ENCODE measurements around the gene SPATA2L. TPM values are rescaled to one million over a fixed set of nuclear protein-coding genes. Genes with fewer than 3 reads are reported as not detected.

The SPATA2L gene
- polyA plus RNA-seq, 1 experiment, result 2.6 TPM

DNA sequence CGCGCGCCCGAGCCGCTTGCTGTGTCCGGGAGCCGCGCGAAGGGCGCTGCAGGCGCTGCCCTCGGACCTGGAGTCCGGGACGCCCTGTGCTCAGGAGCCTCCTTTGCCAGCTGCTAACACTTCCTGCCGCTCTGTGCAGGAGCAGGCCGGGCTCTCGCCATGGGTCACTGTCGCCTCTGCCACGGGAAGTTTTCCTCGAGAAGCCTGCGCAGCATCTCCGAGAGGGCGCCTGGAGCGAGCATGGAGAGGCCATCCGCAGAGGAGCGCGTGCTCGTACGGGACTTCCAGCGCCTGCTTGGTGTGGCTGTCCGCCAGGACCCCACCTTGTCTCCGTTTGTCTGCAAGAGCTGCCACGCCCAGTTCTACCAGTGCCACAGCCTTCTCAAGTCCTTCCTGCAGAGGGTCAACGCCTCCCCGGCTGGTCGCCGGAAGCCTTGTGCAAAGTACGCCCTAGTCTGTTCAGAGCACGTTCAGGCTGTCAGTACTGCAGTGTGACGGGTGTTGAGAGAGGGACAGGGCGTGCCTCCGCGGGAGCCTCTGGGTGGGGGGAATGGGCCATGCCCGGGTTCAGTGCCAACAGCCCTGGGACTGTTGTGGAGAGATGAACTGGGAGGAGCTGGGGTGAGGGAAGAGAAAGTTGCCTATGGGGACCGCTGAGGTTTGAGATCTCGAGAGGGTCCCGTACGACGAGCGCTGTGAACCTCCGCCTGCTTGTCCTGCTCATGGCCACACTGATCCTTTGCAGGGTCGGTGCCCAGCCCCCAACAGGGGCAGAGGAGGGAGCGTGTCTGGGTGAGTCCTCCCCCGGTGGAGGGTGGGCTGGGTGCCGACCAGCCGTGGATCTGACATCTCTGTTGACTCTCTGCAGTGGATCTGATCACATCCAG is 21.1 kb upstream of the SPATA2L start:
- Histone ChIP-seq H3K27me3 (ENCODE audit: control insufficient read depth, insufficient read depth, low read length) (no peaks in the 10 kb centered on the region), H3K4me3 (ENCODE audit: low read depth, low read length) (peak overlapping the region; percentile 90), H3K9me3 (ENCODE audit: control insufficient read depth, insufficient read depth, low read length) (no peaks in the 10 kb centered on the region; the same call in 1 of the 2 replicates), H3K27ac (ENCODE audit: low read depth, low read length) (no peak overlapping the region)
- POLR2A ChIA-PET, result interaction anchor here (1.4 kb wide), 1 partner anchor 151 kb away, joined by 5 read pairs; the partner anchor contains the start of gene TCF25
- TF ChIP-seq, protein P1, sequence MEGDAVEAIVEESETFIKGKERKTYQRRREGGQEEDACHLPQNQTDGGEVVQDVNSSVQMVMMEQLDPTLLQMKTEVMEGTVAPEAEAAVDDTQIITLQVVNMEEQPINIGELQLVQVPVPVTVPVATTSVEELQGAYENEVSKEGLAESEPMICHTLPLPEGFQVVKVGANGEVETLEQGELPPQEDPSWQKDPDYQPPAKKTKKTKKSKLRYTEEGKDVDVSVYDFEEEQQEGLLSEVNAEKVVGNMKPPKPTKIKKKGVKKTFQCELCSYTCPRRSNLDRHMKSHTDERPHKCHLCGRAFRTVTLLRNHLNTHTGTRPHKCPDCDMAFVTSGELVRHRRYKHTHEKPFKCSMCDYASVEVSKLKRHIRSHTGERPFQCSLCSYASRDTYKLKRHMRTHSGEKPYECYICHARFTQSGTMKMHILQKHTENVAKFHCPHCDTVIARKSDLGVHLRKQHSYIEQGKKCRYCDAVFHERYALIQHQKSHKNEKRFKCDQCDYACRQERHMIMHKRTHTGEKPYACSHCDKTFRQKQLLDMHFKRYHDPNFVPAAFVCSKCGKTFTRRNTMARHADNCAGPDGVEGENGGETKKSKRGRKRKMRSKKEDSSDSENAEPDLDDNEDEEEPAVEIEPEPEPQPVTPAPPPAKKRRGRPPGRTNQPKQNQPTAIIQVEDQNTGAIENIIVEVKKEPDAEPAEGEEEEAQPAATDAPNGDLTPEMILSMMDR (IDR thresholded peaks at IDR 0.05; ENCODE audit: low read depth, low read length), result no peak
- CTCF ChIA-PET, result no interaction called here
- no peak for DNase-seq (ENCODE audit: low read depth, low spot score)

DNA sequence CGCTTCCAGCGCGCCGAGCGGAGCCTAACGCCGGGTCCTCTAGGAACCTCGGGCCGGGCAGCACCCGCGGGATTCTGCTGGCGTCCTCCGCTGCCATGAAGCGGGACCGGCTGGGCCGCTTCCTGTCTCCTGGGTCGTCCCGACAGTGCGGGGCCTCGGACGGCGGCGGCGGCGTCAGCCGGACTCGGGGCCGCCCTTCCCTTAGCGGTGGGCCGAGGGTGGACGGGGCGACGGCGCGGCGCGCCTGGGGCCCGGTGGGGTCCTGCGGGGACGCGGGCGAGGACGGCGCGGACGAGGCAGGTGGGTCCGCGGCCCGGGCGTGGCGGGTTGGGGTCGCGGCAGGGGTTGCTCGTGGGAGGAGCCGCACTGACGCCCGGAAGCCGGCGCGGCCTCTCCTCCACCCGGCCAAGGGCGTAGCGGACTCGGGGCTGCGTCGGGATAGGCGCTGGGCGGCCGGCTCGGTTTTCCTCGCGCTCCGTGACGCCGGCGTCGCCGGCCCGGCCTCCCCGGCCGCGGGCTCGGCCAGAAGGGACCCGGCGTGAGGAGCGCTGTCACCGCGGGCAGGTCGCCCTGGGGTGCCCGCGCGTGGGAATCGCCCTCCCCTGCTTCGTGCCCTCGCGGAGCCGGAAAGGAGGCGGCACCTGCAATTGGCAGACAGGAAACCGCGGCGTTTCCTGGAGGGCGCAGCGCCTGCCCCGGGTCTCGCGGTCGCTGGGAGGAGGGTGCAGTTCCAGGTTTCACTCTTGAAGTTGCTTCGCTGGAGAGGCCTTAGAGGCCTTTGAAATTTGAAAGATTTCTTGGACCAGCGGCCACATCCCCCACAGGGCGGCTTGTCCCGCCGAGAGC is 20.3 kb upstream of the SPATA2L start:
- TF ChIP-seq, protein P1 (IDR thresholded peaks at IDR 0.05; ENCODE audit: low read depth, low read length), result no peak
- Histone ChIP-seq H3K27ac (ENCODE audit: low read depth, low read length) (peak overlapping the region; percentile 39), H3K27me3 (ENCODE audit: control insufficient read depth, insufficient read depth, low read length) (no peaks in the 10 kb centered on the region), H3K4me3 (ENCODE audit: low read depth, low read length) (peak overlapping the region; percentile 90), H3K9me3 (ENCODE audit: control insufficient read depth, insufficient read depth, low read length) (no peaks in the 10 kb centered on the region; the same call in 1 of the 2 replicates)
- POLR2A ChIA-PET, result no interaction called here
- DNase-seq (ENCODE audit: low read depth, low spot score), result no peak
- CTCF ChIA-PET, result no interaction called here

DNA sequence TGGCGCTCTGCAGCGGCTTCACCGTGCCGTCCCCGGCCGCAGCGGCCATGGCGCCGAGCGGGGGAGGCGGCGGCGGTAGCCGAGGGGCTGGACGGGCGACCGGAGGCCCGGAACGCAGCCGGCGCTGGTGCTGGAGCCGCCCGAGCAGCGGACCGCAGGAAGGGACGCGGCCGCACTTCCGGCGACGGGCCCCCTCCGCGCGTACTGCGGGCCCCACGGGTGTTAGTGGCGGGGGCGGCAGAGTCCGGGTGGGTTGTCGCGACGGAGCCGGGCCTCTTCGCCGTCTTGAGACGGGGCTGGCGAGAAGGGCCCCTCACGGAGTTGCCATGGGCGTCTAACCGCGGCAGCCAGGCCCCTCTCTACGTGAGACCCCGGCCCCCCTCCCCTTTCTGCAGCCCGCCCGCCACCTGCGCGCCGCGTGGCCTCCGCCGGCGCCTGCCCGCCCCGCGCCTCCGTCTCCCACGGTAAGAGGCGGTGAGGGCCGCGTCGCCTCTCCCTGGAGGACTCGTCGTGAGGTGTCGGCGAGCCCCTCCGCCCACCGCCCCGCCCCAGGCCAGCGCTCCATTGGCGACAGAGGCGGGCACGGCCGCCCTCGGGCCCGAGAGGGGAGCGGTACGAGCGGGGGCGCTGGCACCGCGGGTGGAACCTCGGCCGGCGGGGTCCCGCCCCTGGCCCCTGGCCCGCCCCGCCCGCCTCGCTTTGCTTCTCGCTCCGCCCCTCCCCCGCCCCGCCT is 19.5 kb upstream of the SPATA2L start, which contains the start of the genes VPS9D1 and ZNF276:
TSS of gene VPS9D1 (minus strand) at position 86 of the 733 bp plus-strand sequence. CDS start at position 49, 37 bp downstream.
TSS of gene ZNF276 (plus strand) at position 725 of the 733 bp plus-strand sequence. CDS start 104 bp downstream, outside the sequence.
- Histone ChIP-seq H3K27me3 (ENCODE audit: control insufficient read depth, insufficient read depth, low read length) (no peaks in the 10 kb centered on the region), H3K4me3 (ENCODE audit: low read depth, low read length) (peak within 1 kb of the TSS; percentile 90), H3K27ac (ENCODE audit: low read depth, low read length) (peak within 1 kb of the TSS; percentile 82), H3K9me3 (ENCODE audit: control insufficient read depth, insufficient read depth, low read length) (no peaks in the 10 kb centered on the region; the same call in 1 of the 2 replicates)
- TF ChIP-seq, protein P1 (IDR thresholded peaks at IDR 0.05; ENCODE audit: low read depth, low read length), result no peak
- ChIA-PET CTCF (interaction anchor here (2.0 kb wide), 1 partner anchor 15 kb away, joined by 7 read pairs; no protein-coding TSS in a partner anchor), POLR2A (interaction anchor here (0.9 kb wide), 1 partner anchor 15 kb away, joined by 4 read pairs; no protein-coding TSS in a partner anchor)
- no peak for DNase-seq (ENCODE audit: low read depth, low spot score)

DNA sequence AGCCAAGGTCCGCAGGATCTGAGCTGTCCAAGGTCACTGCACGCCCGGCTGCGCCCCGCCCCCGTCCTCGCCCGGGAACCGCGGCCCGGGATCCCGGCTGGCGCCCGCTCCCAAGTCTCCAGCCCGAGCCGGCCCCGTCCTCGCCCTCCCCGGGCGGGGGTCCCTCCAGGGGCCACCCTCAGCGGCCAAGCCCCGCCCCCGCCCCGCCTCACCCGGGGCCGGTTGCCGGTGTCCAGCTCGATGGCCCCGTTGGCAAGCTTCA is 19.0 kb upstream of the SPATA2L start:
- ChIA-PET CTCF (interaction anchor here (2.0 kb wide), 1 partner anchor 14 kb away, joined by 7 read pairs; no protein-coding TSS in a partner anchor), POLR2A (interaction anchor here (0.6 to 0.9 kb wide), 2 partner anchors 14 to 22 kb away, joined by 3 to 4 read pairs; no protein-coding TSS in a partner anchor)
- no peak for DNase-seq (ENCODE audit: low read depth, low spot score)
- H3K27me3 ChIP-seq (ENCODE audit: control insufficient read depth, insufficient read depth, low read length), result no peaks in the 10 kb centered on the region
- H3K9me3 ChIP-seq (ENCODE audit: control insufficient read depth, insufficient read depth, low read length), result no peaks in the 10 kb centered on the region; the same call in 1 of the 2 replicates
- H3K4me3 ChIP-seq (ENCODE audit: low read depth, low read length), result peak overlapping the region; percentile 90
- no peak overlapping the region for H3K27ac ChIP-seq (ENCODE audit: low read depth, low read length)
- TF ChIP-seq, protein P1 (IDR thresholded peaks at IDR 0.05; ENCODE audit: low read depth, low read length), result no peak

Measured in AG04450 (cell line).